ENCODE measurements around the gene GGT6.

DNA sequence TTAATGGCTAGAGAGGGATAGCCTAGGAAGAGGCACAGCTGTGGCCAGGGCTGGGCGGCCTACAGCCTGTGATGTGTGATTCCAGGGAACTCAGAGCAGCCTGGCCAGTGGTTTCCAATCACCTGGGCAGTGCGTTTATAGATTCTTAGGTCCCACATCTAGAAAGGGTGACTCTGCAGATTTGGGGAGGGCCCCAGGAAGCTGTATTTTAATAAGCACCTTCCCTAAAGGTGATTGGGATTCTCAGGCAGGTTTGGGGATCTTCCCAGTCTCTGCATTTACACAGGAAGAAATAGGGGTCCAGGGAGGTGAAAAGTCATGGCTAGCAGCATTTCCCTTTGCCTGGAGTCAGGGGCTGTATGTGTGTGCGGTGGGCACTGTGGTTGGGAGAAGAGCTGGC lies 52.2 kb downstream of the GGT6 start:
- TF ChIP-seq, protein P1, sequence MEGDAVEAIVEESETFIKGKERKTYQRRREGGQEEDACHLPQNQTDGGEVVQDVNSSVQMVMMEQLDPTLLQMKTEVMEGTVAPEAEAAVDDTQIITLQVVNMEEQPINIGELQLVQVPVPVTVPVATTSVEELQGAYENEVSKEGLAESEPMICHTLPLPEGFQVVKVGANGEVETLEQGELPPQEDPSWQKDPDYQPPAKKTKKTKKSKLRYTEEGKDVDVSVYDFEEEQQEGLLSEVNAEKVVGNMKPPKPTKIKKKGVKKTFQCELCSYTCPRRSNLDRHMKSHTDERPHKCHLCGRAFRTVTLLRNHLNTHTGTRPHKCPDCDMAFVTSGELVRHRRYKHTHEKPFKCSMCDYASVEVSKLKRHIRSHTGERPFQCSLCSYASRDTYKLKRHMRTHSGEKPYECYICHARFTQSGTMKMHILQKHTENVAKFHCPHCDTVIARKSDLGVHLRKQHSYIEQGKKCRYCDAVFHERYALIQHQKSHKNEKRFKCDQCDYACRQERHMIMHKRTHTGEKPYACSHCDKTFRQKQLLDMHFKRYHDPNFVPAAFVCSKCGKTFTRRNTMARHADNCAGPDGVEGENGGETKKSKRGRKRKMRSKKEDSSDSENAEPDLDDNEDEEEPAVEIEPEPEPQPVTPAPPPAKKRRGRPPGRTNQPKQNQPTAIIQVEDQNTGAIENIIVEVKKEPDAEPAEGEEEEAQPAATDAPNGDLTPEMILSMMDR (IDR thresholded peaks at IDR 0.05; ENCODE audit: insufficient read depth, low read depth, low read length), result no peak
- TF ChIP-seq EZH2 (IDR thresholded peaks at IDR 0.05; ENCODE audit: insufficient read depth, low read length), result no peak

All from astrocyte (in vitro differentiated cells and primary cell).